Adipocyte (in vitro differentiated cells): ENCODE results near the gene RAD9A.
"Not testable (repeated sequence)": the region's sequence is repeated elsewhere in the genome, so short reads cannot be mapped to it uniquely, and the experiment has no call there.

Experiments used
- DNase-seq: peaks from one replicate; pipeline ENCODE4 v3.0.0-alpha.2; 2015; ENCODE audit warnings: low read depth
- H3K27me3 ChIP-seq: replicated peaks from 2 replicates; pipeline ENCODE4 v1.7.0; 2013; ENCODE audit warnings: mild to moderate bottlenecking, low read length, moderate library complexity; ENCODE audit not compliant: control insufficient read depth, insufficient read depth
- H3K36me3 ChIP-seq: 2 replicates; pipeline ENCODE4 v1.7.0; 2013; ENCODE audit warnings: low read length, mild to moderate bottlenecking, moderate library complexity; ENCODE audit not compliant: control insufficient read depth, insufficient read depth, severe bottlenecking
- H3K4me1 ChIP-seq: 2 replicates; pipeline ENCODE4 v1.7.0; 2013; ENCODE audit warnings: mild to moderate bottlenecking, low read length, moderate library complexity; ENCODE audit not compliant: control insufficient read depth, insufficient read depth
- H3K4me3 ChIP-seq: 2 replicates; pipeline ENCODE4 v1.7.0; 2013; ENCODE audit warnings: mild to moderate bottlenecking, low read length, moderate library complexity
- H3K9ac ChIP-seq: 2 replicates; pipeline ENCODE4 v1.7.0; 2013; ENCODE audit warnings: mild to moderate bottlenecking, low read length, moderate library complexity
- H3K9me3 ChIP-seq: 2 replicates; pipeline ENCODE4 v1.7.0; 2013; ENCODE audit warnings: mild to moderate bottlenecking, low read length, moderate library complexity; ENCODE audit not compliant: control insufficient read depth

RAD9A gene

DNA sequence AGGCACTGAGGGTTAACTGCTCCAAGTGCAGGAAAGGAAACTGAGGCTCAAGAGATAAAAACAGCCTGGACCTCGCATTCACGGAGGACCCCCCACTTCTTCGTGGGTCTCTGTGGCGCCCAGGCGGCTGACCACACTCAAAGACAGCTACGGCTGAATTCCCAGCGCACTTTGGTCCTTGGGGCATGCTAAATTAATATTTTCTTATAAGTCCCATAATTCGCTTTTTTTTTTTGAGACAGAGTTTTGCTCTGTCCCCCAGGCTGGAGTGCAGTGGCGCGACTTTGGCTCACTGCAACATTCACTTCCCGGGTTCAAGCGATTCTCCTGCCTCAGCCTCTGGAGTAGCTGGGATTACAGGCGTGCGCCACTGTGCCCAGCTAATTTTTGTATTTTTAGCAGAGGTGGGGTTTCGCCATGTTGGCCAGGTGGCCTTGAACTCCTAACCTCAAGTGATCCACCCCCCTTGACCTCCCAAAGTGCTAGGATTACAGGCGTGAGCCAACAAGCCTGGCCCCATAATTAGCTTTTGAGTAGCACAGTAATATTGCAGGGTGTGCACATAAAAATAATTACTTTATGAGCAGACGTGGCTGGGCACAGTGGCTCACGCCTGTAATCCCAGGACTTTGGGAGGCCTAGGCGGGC, 10.5 kb downstream of the RAD9A start:
- H3K36me3 ChIP-seq = peaks cover 22% of the 10 kb centered on the region
- not testable (repeated sequence) for H3K9me3 ChIP-seq, H3K27me3 ChIP-seq, DNase-seq
- peaks cover 14% of the 10 kb centered on the region for H3K4me1 ChIP-seq
- H3K9ac ChIP-seq = peak overlapping the region; percentile 85
- H3K4me3 ChIP-seq = peak overlapping the region; percentile 74

DNA sequence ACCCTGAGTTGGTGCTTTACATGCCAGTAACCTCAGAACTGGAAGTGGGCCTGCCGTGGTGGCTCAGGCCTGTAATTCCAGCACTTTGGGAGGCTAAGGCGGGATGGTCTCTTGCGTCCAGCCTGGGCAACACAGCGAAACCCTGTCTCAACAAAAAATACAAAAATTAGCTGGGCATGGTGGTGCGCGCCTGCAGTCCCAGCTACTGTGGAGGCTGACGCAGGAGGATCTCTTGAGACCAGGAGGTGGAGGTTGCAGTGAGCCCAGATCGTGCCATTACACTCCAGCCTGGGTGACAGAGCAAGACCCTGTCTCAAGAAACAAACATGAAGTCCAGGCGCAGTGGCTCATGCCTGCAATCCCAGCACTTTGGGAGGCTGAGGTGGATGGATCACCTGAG, 11.3 kb downstream of the RAD9A start:
- not testable (repeated sequence) for H3K9ac ChIP-seq, DNase-seq, H3K4me3 ChIP-seq, H3K9me3 ChIP-seq
- Histone ChIP-seq H3K36me3 (peaks cover 14% of the 10 kb centered on the region), H3K4me1 (peaks cover 14% of the 10 kb centered on the region), H3K27me3 (peaks cover 13% of the 10 kb centered on the region)

GRCh38 chr11:67404515-67405195, 12.9 kb downstream of the RAD9A start:
- Histone ChIP-seq H3K4me1 (peaks cover 14% of the 10 kb centered on the region), H3K4me3 (no peak overlapping the region), H3K36me3 (no peaks in the 10 kb centered on the region), H3K9ac (no peak overlapping the region), H3K9me3 (no peaks in the 10 kb centered on the region), H3K27me3 (peaks cover 26% of the 10 kb centered on the region)
- DNase-seq = no peak

- Histone ChIP-seq H3K4me3 (no peak overlapping the region), H3K4me1 (peaks cover 11% of the 10 kb centered on the region)
- no peak for DNase-seq
Measured at GRCh38 chr11:67405196-67405567, 13.4 kb downstream of the RAD9A start.

DNA sequence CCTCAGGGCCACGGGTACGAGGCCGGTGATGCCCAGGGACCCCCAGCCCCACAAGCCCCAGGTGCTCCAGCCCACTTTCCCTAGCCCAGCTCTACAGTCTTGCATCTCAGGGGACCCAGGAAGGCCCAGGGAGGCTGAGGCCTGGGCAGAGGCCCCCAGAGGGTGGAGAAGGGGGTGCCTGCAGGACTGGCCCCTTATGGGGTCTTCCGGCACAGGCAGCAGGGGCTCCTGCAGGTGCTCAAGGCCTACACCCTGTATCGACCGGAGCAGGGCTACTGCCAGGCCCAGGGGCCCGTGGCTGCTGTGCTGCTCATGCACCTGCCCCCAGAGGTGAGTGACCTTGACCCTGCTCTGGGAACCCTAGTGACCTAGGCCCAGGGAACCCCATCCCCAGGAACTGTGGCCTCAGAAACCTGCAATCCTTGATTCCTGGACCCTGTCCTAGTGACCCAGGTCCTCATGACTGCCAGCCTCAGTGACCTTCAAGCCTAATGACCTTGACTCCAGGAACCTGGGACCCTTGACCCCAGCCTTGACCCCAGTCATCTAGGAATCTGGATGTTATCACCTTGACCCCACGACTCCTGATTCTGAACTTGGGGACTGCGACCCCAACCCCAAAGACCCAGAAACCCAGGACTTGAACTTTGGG, 14.0 kb downstream of the RAD9A start:
- H3K27me3 ChIP-seq = peaks cover 38% of the 10 kb centered on the region
- no peak for DNase-seq

More at GRCh38 chr11:67405196-67405567, 13.4 kb downstream of the RAD9A start:
- H3K36me3 ChIP-seq = no peaks in the 10 kb centered on the region
- no peaks in the 10 kb centered on the region for H3K9me3 ChIP-seq
- H3K9ac ChIP-seq = no peak overlapping the region
- H3K27me3 ChIP-seq = peaks cover 32% of the 10 kb centered on the region

DNA sequence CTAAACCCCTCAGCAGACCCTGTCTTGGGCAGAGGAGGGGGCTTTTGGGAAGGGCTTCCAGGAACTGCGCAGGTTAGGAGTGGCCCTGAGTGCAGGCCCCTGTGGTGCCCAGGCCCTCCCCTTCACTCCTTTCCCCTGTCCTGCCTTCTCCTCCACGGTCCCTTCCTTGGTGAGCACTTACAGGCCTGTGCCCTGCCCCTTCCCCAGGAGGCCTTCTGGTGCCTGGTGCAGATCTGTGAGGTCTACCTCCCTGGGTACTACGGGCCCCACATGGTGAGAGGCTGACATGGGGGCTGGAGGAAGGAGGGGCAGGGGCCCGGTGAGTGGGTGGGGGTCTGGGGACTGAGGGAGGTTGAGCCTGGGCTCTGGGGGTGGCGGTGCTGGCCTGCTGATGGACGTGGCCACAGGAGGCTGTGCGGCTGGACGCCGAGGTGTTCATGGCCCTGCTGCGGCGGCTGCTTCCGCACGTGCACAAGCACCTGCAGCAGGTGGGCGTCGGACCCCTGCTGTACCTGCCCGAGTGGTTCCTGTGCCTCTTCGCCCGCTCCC, 14.7 kb downstream of the RAD9A start:
- no peak overlapping the region for H3K4me3 ChIP-seq
- H3K36me3 ChIP-seq = no peaks in the 10 kb centered on the region
- H3K4me1 ChIP-seq = peaks cover 3% of the 10 kb centered on the region
- H3K9ac ChIP-seq = no peak overlapping the region
- H3K27me3 ChIP-seq = peaks cover 45% of the 10 kb centered on the region
- H3K9me3 ChIP-seq = no peaks in the 10 kb centered on the region
- DNase-seq = no peak

More for the DNA sequence above, 14.0 kb downstream of the RAD9A start:
- Histone ChIP-seq H3K4me3 (no peak overlapping the region), H3K9ac (no peak overlapping the region), H3K9me3 (no peaks in the 10 kb centered on the region), H3K4me1 (peaks cover 5% of the 10 kb centered on the region), H3K36me3 (no peaks in the 10 kb centered on the region)

GRCh38 chr11:67406969-67407687, 15.3 kb downstream of the RAD9A start:
- H3K4me3 ChIP-seq = no peak overlapping the region
- no peak overlapping the region for H3K9ac ChIP-seq
- H3K27me3 ChIP-seq = peaks cover 51% of the 10 kb centered on the region
- no peaks in the 10 kb centered on the region for H3K36me3 ChIP-seq
- H3K9me3 ChIP-seq = no peaks in the 10 kb centered on the region
- H3K4me1 ChIP-seq = peaks cover 2% of the 10 kb centered on the region
- no peak for DNase-seq

GRCh38 chr11:67407688-67408163, 15.9 kb downstream of the RAD9A start:
- H3K4me1 ChIP-seq = no peaks in the 10 kb centered on the region
- H3K4me3 ChIP-seq = no peak overlapping the region
- no peak for DNase-seq
- H3K27me3 ChIP-seq = peaks cover 57% of the 10 kb centered on the region
- no peaks in the 10 kb centered on the region for H3K36me3 ChIP-seq
- no peaks in the 10 kb centered on the region for H3K9me3 ChIP-seq
- H3K9ac ChIP-seq = no peak overlapping the region

- Histone ChIP-seq H3K4me3 (no peak overlapping the region), H3K4me1 (no peaks in the 10 kb centered on the region), H3K36me3 (no peaks in the 10 kb centered on the region), H3K27me3 (peaks cover 66% of the 10 kb centered on the region), H3K9ac (no peak overlapping the region), H3K9me3 (no peaks in the 10 kb centered on the region)
- DNase-seq = no peak
Measured at GRCh38 chr11:67408437-67409200, 16.8 kb downstream of the RAD9A start.

GRCh38 chr11:67409261-67409666, 17.5 kb downstream of the RAD9A start:
- Histone ChIP-seq H3K36me3 (no peaks in the 10 kb centered on the region), H3K9ac (no peak overlapping the region), H3K9me3 (no peaks in the 10 kb centered on the region), H3K4me3 (no peak overlapping the region), H3K4me1 (no peaks in the 10 kb centered on the region), H3K27me3 (peaks cover 66% of the 10 kb centered on the region)
- DNase-seq = no peak
